Left ventricle myocardium superior (tissue), 1 donor: ENCODE data around the gene PCP2. TPM values are rescaled to one million over a fixed set of nuclear protein-coding genes. Genes with fewer than 3 reads are reported as not detected.

ENCODE experiments used
- ATAC-seq: fragments of 200-7000 bp; cut with Tn5 transposase; one replicate; pipeline ENCODE4 v1.9.1; 2020; ENCODE audit warnings: mild to moderate bottlenecking, moderate library complexity
- DNase-seq: peaks from one replicate; pipeline ENCODE4 v3.0.0-alpha.2; 2020
- intact Hi-C: fragments of 100-400 bp; cut with micrococcal nuclease; formaldehyde crosslinking; loops from one replicate; pipeline ENCODE4 v1.11.0; 2022
- long read RNA-seq: library from polyadenylated mRNA; unstranded; transcript quantifications from one replicate; pipeline ENCODE4 v2.0.0, GENCODE V29; 2021
- total RNA-seq: library from RNA; stranded (reverse); fragmentation: NEBNext Ultra II Directional; extraction: Animal tissue kit (Norgen Biotek cat#: 25700); gene quantifications from one replicate; pipeline ENCODE4 v1.2.1, GENCODE V29; 2021
- donor health status: DM: no; HTN: yes; CAD: no; lungs with severe emphysema.

Gene PCP2
- total RNA-seq = 6.5 TPM
- long read RNA-seq, partial matches to known transcripts = 0 of 3 reads
- long read RNA-seq, other reads (novel, unspliced or antisense) = 3 of 3 reads

- intact Hi-C loops = no loop called here
- ATAC-seq (no peak), DNase-seq (no peak)
Measured at GRCh38 chr19:7633698-7634097, at the start of gene PCP2. Gene PCP2 (minus strand): TSS chr19:7633719. CDS start chr19:7633457, 262 bp downstream.

DNA sequence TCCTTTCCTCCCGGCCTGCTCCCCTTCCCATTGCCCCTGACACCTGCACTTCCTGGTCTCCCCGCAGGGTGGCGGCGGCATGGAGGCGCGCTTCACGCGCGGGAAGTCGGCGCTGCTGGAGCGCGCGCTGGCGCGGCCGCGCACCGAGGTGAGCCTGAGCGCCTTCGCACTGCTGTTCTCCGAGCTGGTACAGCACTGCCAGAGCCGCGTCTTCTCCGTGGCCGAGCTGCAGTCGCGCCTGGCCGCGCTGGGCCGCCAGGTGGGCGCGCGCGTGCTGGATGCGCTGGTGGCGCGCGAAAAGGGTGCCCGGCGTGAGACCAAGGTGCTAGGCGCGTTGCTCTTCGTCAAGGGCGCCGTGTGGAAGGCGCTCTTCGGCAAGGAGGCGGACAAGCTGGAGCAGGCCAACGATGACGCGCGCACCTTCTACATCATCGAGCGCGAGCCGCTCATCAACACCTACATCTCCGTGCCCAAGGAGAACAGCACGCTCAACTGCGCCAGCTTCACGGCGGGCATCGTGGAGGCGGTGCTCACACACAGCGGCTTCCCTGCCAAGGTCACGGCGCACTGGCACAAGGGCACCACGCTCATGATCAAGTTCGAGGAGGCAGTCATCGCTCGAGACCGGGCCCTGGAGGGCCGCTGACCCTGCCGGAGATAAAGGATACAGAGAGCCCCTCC, 48.8 kb upstream of the PCP2 start:
- ATAC-seq (no peak), DNase-seq (no peak)
- intact Hi-C loops = no loop called here

- intact Hi-C loops = no loop called here
- DNase-seq (peak; percentile 79), ATAC-seq (peak; percentile 77)
Measured at GRCh38 chr19:7681340-7682174, 48.0 kb upstream of the PCP2 start.

- ATAC-seq (peak; percentile 93), DNase-seq (peak; percentile 95)
- intact Hi-C loops = no loop called here
Measured at GRCh38 chr19:7680606-7681339, 47.3 kb upstream of the PCP2 start, which contains the start of gene TRAPPC5. Gene TRAPPC5 (plus strand): TSS chr19:7680833. CDS start chr19:7682254, 1,421 bp downstream.

DNA sequence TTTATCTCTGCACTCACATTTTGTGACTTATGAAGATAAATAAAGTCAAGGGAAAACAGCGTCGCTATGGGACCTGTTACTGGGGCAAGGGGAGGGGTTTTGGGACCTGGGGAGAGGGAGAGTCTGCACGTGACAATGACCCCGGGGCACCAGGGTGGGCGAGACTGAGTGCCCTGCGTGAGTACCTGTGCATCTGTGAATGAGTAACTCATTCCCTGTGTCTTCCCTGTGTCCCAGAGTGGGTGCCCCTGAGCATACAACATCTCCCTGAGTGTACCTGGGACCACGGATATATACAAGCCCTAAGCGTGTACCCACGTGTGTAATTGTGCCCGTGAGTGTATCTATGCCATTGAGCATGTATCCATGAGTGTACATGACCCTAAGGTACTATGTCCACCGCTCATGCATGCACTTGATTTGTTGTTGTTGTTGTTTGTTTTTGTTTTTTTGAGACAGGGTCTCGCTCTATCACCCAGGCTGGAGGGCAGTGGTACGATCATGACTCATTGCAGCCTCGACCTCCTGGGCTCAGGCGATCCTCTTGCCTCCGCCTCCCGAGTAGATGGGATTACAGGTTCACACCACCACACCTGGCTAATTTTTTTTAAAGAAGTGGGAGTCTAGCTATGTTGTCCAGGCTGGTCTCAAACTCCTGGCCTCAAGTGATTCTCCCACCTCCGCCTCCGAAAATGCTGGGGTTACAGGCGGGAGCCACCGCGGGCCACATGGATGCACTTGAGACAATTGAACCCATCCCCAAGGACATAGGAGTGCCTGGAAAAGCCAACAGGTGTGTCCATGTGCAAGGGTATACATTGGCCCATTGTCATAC, 46.5 kb upstream of the PCP2 start:
- no peak for DNase-seq
- no peak for ATAC-seq
- intact Hi-C loops = no loop called here

DNA sequence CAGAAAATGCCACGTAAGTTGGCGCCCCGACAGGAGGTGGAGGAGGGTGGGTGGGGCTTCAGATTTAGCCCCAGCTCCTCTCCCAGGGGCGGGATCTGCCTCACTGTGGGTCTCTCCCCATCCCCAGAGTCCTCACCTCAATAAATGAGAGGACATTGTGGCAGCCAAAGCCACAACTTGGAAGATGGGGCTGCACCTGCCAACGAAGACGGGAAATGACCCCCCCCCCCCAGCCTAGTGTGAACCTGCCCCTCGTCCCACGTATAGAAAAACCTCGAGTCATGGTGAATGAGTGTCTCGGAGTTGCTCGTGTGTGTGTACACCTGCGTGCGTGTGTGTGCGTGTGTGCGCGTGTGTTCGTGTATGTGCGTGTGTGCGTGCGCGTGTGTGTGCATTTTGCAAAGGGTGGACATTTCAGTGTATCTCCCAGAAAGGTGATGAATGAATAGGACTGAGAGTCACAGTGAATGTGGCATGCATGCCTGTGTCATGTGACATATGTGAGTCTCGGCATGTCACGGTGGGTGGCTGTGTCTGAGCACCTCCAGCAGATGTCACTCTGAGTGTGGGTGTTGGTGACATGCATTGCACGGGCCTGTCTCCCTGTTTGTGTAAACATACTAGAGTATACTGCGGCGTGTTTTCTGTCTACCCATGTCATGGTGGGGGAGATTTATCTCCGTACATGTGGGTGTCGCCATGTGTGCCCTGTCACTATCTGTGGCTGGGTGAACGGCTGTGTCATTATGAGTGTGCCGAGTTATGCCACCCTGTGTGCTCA, 45.6 kb upstream of the PCP2 start:
- no peak for DNase-seq
- intact Hi-C loops = no loop called here
- no peak for ATAC-seq

DNA sequence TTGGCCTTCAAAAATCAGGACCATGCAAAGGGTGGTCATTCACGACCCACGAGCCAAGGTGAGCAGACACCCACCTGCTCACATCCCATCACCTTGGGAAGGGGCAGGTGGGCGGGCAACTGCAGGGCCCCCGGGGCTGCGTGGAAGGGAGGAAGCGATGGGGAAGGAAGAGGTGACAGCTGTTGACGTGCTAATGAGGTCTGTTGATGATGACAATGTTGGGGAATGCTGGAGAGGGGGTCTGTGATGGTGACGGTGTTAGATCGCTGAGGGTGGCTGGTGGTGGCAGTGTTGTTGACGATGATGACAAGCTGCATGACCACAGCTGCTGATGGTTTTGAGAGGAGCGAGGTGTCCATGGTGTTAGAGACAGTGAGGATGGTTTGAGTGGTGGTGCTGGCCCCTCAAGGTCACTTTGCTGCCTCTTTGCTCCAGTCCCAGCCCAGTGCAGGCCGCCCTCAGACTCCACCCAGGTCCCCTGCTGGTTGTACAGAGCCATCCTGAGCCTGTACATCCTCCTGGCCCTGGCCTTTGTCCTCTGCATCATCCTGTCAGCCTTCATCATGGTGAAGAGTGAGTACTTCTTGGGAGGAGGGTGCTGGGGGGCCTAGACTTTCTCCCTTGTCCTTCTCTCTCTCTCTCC, 44.3 kb upstream of the PCP2 start:
- DNase-seq = no peak
- intact Hi-C loops = no loop called here
- ATAC-seq = no peak

DNA sequence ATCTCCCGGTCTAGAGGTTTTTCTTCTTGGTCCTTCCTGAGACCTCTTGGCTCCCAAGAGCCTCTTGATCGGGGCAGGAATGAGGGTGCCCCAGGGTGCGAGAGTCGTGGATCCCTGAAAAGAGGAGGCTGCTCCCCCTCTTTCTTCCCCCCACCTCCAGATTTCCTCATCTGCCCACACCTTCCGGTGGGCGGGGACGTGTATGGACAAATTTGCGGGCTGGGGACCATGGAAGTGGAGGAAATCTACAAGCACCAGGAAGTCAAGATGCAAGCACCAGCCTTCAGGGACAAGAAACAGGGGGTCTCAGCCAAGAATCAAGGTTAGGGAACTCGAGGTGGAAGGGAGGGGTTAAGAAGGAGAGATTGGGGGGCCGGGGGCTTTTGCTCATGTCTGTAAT, 43.3 kb upstream of the PCP2 start, which contains the start of gene MCEMP1:
Gene MCEMP1, plus strand, starts transcription at position 237 of the 400 bp plus-strand sequence. Its CDS starts 31 bp downstream, at position 268.
- DNase-seq (no peak), ATAC-seq (no peak)
- intact Hi-C loops = no loop called here

- intact Hi-C loops = no loop called here
- no peak for ATAC-seq
- peak; percentile 42 for DNase-seq
Measured at GRCh38 chr19:7676376-7676775, 42.9 kb upstream of the PCP2 start.

DNA sequence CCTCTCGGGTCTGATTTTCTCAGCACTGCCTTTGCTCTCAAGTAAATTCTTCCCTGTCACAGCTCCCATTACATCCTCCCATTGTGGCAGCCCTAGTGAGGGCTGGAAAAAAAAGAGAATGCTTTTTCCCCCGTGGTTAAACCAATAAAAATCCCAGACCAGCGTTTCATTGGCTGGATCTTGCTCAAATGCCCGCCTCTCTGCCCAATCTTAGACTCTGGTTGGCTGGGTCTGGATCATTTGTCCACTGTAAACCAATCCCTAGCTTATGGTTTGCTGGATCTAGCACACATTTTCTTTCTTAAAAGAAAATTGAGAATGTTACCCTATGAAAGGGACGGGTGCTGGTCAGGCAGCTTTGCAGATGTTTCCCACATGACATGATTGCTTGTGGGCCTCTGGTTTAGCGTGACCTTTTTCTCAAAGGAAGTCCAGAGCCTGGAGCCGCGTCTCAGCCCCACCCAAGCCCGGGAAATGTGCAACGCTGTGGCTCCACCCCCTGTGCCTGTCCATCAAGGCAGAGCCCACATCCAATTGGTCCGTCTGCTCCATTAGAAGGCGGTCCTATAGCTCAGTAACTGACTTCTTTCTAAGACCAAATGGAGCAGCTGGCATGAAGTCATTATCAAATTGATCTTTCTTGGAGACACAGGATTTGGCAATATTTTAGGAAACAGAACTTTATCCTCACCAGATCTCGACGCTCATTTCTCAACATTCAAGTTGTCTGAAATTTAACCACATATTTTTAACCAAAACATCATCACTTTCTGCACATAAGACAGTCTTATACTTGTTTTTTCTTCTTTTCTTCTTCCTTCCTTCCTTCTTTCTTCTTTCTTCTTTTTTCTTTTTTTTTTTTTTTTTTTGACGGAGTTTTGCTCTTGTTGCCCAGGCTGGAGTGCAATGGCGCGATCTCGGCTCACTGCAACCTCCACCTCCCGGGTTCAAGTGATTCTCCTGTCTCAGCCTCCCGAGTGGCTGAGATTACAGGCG, 40.8 kb upstream of the PCP2 start:
- intact Hi-C loops = no loop called here
- DNase-seq (peak; percentile 78), ATAC-seq (peak; percentile 85)

DNA sequence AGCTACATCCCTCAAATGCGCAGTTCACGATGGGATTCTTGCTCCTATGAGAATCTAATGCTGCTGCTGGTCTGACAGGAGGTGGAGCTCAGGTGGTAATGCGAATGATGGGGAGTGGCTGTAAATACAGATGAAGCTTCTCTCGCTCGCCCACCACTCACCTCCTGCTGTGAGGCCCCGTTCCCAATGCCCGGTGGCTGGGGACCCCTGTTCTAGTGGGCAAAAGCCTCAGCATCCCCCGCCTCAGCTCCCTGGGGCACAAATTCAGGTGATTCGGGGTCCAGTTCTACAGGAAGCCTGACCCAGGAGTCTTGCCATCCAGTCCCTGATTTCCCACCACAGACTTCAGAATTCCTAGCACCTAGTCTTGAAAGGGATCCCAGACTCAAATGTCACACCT, 39.0 kb upstream of the PCP2 start:
- ATAC-seq (no peak), DNase-seq (no peak)
- intact Hi-C loops = no loop called here

- intact Hi-C loops = no loop called here
- ATAC-seq = no peak
- no peak for DNase-seq
Measured at GRCh38 chr19:7670790-7671189, 37.3 kb upstream of the PCP2 start.

DNA sequence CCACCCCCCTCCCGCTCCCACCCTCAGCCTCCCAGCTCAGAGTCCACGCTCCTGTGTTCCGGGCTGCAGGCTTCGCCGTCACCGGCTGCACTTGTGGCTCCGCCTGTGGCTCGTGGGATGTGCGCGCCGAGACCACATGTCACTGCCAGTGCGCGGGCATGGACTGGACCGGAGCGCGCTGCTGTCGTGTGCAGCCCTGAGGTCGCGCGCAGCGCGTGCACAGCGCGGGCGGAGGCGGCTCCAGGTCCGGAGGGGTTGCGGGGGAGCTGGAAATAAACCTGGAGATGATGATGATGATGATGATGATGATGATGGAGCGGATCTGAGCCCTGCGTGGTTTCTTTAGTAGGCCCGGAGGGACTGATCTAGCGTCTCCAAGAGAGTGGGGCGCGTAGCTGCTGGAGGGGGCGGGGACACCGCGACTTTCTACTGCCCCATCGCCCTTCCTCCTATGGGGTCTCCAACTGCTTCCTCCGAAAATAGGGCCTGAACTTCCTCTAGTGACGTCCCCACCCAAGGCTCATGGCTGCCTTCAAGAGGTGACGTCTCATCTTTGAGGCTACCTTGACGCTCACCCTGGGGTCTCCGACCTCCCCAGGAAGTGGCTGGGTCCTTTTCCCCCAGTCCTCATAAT, 36.7 kb upstream of the PCP2 start:
- ATAC-seq (no peak), DNase-seq (no peak)
- intact Hi-C loops = no loop called here

DNA sequence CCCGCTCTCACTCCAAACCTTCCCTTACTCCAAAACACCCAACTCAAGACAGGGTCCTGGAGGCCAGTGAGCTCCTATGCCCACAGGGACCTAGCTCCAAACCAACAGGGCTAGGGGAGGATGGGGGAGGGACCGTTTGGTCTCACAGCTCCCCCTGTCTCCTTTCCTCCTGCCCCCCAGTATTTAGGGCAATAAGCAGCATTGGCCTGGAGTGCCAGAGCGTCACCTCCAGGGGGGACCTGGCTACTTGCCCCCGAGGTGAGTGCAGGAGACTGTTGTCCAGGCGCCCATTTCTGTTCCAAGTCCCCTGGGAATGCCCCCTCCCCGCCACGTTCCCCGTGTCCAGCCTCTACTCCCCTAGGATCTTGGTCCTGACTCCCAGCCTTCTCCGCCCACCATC, 36.1 kb upstream of the PCP2 start:
- ATAC-seq (no peak), DNase-seq (no peak)
- intact Hi-C loops = no loop called here

GRCh38 chr19:7668842-7669241, 35.3 kb upstream of the PCP2 start, which contains the start of gene RETN:
Gene RETN (plus strand): TSS chr19:7669049. CDS start chr19:7669327, 278 bp downstream.
- ATAC-seq (no peak), DNase-seq (no peak)
- intact Hi-C loops = no loop called here

DNA sequence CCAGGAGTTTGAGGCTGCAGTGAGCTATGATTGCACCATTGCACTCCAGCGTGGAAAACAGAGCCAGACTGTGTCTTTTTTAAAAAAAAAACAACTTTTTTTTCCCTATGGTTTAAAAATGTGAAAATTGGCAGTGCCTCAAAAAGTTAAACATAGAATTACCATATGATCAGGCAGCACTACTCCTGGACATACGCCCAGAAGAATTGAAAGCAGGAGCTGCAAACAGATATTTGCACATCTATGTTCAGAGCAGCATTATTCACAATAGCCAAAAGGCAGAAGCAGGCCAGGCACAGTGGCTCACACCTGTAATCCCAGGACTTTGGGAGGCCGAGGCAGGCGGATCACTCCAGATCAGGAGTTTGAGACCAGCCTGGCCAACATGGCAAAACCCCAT, 31.6 kb upstream of the PCP2 start:
- intact Hi-C loops = no loop called here
- DNase-seq = no peak
- no peak for ATAC-seq
